Activated CD4-positive, CD25-positive, alpha-beta regulatory T cell treated with anti-CD3 and anti-CD28 coated beads, Interleukin-2, amount 50 U/mL, for 16 hours (primary cell): ENCODE data around the gene PRR5L.

ENCODE experiments used
- DNase-seq: peaks from one replicate; pipeline ENCODE4 v3.0.0-alpha.2; 2020; ENCODE audit warnings: low read depth, low spot score

Gene PRR5L

DNA sequence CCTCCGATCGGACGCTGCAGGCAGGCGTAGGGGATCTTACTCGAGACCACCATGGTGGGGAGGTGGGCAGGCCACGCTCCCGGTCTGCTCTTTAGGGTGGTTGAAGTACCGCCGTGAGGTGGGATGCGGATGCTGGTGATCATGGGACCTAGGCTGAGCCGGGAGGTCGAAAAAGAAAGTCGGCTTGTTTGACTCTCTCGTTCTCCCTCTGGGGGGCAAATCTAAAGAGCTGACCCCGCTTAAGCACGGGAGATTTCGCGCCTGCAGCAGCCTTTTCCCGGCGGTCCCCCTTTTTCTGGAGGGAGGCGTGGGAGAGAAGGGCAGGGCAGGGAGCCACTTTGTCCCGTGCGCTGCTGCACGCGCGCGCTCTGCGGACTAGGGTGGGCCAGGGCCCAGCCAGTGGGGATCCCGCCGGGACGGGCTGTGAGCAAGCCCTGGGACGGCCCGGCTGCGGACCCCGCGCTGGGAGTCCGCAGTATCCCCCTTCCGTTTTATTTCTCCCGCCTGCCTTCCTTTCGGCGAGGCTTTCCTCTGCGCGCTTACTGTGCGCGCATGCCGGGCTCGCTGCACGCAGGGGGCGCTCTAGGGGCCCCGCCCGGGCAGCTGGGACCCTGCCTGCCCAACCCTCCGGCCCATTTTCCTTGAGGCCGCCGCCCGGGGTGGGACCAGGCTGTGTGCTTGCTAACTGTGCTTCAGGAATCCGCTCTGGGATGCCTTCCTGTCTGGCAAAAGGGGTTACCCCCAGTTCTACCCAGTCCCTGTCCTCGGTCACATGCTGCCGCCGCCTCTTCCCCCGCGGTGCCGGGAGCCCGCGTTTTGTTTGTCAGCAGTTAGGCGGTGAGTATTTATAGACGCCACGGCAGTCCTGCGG, 81.0 kb downstream of the PRR5L start:
- no peak for DNase-seq

DNA sequence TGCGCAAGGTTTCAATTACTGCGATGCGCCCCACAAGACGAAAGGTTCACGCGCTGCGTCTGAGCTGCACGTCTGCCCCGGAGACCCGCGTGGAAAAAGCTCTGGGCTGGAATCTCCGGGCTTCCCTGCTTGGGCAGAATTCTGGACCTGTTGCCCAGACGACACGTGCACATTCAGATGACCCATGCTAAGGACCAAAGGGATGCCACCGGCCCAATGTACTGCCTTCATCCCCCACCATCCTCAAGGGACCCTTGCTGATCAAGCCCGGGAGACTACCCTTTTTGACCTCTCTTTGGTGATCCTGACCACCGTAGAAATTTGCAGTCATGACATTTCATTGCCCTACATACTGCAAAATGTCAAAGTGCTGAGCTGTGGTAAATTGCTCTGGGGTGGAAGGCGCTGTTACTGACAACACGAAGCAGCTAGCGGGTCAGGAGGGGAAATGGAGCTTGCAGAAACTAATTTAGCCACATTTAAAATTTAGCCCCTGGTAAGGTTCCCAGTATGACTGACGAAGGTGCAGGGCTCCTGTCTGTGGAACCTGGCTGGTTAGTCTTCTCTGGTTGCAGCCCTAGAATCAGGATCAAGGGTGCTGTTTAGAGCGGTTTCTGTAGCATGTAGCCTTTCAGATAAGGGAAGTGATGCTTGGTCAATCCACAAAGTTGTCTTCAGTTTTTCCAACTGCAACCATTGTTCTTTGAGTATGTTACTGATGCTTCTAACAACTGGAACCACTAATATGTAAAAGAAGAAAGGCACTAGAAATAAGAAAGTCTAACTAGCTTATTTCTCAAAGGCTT, 81.9 kb downstream of the PRR5L start:
- DNase-seq, result no peak

DNA sequence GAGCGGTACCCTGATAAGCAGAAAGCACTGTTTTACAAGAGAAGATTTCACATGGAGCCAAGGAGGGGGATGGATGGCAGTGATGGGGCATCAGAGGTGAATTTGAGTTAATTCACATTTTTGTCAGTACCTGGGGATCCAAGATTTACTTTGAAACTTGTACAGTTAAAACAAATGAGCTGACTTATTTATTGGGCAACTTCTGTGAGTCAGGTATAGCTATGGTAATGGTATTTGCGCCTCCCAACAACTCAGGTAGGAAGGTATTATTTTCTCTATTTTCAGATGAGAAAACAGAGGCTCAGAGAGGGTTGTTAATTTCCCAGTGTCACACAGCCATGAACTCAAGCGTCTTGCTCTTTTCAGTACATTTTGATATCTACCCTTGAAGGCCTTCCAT, 83.6 kb downstream of the PRR5L start:
- DNase-seq, result no peak

DNA sequence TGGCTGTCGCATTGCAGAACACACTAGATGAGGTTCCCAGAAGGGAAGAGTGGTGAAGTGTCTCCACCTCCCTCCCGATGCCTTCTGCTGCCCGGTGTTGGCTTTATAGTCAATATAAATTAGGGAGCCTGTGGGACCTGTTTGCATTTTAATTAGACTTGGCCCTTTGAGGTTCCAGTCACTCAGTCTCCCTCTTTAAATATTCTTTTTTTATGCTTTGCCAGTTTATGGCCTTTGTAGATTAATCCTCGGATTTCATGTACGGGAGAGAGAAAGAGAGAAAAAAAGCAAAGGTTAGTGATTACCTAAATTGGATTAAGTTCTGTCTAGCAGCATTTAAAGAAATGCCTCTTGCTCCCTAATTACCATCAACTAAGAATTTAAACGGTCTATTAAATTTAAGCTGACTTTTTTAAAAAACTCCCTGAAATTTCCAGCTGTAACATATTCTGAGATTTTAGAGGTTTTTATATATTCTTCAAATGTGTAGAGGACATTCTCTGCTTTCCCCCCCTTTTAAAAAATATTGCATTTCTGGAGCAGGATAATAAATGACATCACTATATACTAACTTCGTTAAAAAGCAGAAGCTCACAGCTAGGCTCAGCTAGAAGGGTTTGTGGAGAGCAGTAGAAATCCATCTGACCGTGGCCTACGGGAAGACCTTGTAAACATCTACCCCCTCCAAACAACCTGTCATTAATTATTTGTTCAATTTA, 84.4 kb downstream of the PRR5L start:
- DNase-seq, result no peak

DNA sequence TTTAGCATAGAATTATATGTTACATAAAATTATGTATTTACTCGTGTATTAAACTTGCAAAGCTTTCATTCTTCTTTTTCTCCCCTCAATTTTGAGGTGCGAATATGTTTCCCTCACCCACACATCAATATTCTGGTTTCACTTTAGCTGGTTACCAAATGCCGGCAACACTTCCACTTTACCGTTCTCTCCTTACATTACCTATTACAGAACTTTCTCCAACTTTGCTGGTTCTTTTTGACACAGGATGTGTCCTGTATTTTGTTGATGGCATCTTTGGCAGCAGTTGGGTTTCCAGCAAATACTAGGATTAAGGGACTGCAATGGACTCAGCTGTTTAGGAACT, 84.9 kb downstream of the PRR5L start:
- DNase-seq, result no peak

DNA sequence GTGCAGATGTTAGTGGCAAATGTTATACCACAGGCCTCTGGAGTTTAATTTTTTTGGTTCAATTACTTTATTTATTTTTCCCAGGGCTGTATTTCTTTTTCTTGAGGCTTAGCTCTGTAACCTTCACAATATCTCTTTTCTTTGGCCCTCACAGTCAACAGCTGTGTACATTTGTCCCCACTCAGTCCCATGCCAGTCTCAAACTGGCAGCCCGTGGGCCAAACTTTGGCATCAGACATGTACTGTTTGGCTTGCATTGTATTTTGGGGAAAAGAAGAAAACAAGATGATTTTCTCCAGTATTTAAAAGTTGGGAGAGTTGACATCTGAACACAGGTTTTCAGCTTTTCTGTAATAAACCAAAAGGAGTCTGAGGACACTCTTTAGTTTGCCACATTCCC, 87.1 kb downstream of the PRR5L start:
- DNase-seq, result no peak

DNA sequence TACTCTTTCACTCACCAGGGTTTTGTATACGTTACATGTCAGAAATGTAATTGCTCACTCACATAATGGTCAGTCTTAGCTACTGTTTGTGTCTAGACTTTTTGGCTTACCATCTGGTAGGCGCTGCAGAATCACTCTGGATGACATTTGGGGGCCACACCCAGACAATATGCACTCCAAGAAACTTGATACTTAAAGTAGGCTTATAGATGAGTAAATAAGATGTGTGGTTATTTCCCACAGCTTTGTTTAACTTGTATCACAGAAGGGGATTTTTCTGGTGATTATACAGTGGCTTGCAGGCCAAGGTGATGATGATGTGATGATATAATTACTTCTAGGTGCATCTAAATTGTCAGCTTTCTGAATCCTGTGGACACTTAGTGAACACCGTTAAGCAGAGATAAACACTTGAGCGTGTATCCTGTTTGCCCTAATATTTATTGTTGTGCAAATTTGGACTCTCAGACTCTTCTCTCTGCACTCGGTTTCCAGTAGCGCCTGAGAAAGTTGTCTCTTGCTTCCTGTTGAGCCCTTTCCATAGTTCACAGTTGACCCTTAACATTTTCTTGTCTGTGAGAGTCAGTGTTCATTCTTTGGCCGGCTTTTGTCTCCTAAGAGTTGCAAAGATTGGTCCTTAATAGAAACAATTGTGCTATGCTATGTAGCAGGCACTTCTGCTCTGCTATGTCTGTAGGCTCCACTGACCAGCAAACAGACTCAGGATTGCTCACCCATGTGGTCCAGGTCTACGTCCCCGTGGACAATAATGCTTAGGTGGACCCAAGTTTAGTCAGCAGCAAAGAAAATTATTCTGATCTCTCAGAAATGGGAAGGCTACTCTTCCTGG, 89.3 kb downstream of the PRR5L start:
- no peak for DNase-seq

DNA sequence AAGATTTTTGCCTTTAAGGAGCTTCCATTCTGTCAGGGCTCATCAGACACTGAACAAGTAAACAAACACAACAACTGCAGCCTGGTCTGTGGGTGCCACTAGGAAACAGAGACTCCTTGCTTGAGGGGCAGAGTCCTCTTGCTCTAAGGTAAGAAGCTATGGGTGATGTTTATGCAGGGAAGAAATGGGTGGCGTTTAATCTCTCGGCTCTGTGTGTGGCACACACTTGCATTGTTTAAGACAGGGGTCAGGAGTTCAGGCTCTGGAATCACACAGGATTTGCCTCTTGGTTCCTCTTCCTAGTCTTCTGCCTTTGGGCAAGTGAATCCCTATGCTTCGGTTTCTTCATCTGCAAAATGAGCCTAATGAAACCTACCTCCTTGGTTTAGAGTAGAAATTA, 90.3 kb downstream of the PRR5L start:
- DNase-seq, result no peak

DNA sequence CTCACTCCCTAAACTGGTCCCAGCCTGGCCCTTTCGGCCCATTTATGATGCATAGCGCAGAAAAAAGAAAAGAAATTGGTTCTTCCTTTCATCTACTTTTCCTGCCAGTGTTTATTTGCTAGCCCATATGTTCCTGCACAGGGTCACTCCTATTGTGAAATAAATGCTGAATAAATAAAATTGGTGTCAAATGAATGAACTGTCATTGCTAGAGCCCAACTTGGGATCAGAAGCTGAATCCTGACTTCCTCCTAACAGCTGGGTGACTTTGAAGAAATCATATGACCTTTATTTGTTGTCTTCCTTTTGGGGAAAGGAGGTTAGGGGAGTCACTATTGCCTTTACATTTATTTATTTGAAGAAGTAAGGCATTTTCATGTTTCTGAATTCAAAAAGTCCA, 92.0 kb downstream of the PRR5L start:
- no peak for DNase-seq

DNA sequence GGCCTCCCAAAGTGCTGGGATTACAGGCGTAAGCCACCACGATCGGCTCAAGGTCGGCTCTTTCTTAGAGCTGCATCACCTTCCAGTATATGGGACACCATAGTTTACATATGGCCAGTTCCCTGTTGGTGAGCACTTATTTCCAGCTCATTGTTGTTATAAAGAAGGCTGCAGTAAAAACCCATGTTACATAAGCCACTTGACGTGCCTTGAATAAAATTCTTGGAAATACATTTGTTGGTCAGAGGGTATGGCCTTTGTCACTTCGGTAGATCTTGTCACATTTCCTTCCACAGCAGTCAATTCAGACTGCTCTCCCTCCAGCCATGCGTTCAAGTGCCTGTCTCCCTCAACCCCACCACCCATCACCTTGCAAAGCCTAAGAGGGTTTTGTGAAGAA, 92.9 kb downstream of the PRR5L start:
- DNase-seq, result no peak

DNA sequence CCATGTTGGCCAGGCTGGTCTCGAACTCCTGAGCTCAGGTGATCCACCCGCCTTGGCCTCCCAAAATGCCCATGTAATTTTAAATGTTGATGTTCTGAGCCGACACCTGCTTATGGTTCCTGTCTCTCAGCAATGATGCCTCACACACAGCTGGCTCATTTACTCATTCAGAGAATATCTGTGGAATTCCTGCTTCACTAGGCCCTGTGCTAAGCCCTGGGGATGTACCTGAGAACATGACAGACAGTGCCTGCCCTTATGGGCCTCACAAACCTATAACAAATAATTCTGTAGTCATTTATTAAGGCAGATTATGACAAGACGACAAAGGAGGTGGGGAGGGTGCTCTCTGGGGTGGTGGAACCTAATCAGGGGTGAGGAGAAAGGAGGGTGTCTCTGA, 93.7 kb downstream of the PRR5L start:
- DNase-seq, result no peak

DNA sequence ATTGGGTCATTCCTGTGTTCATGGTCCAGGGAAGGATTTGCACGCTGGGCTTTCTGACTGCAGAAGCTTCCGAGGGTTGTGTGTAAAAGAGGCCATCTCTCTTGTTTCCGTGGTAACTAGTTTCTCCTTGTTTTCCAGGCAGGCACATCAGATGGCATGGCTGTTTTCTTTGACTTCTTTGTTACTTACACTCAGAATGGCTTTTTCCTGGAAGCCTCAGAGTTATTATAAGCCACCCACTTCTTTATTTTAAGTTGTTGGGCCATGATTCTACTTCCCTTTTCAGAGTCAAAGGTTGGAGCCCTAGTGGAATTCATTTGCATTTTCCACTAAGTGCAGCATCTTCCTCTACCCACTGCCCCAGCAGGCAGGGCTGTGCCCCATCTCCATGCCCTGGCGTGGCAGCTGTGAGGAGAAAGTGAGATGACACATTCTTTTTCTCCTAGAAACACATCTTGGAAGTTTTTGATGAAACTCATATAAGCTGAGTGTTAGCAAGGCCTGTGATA, 94.9 kb downstream of the PRR5L start:
- DNase-seq, result no peak

DNA sequence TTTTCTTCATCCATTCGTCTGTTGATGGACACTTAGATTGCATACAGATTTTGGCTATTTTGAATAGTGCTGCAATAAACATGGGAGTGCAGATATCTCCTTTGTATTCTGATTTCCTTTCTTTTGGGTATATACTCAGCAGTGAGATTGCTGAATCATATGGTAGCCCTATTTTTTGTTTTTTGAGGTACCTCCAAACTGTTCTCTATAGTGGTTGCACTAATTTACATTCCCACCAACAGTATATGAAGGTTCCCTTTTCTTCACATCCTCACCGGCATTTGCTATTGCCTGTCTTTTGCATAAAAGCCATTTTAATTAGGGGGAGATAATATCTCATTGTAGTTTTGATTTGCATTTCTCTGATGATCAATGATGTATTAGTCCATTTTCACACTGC, 96.1 kb downstream of the PRR5L start:
- no peak for DNase-seq

DNA sequence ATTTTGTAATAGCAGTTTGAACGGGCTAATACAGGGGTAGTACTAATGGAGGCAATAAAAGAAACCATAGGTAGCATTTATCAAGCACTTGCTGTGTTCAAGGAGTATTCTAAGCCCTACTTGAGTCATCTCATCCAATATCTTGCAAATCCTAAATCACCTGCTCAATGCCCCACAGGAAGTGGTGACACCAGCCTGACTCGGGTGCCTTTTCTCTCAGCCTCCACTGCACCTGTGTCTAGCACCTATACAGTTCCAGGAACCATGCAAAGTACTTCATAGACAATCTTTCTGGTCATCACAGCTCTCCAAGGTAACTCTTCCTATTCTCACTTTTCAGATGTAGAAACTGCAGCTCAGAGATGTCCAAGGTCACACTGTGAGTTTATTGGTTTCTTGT, 98.0 kb downstream of the PRR5L start:
- DNase-seq, result no peak

DNA sequence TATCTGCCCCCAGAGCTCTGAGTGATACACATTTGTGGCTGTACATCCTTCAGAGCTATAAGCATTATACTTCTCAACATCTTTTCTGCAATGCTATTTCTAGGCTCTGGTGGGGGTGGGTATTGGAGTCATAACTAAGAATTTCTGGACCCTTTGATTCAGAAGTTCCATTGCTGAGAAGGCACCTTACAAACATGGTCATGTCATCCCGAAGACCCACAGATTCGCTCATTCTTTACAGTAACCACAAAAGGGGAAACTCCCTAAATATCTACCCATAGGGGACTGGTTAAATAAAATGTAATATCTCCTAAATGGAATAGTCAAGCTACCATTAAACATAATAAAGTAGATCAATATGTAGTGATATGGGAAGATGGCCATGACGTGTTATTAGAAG, 98.8 kb downstream of the PRR5L start:
- DNase-seq, result no peak

DNA sequence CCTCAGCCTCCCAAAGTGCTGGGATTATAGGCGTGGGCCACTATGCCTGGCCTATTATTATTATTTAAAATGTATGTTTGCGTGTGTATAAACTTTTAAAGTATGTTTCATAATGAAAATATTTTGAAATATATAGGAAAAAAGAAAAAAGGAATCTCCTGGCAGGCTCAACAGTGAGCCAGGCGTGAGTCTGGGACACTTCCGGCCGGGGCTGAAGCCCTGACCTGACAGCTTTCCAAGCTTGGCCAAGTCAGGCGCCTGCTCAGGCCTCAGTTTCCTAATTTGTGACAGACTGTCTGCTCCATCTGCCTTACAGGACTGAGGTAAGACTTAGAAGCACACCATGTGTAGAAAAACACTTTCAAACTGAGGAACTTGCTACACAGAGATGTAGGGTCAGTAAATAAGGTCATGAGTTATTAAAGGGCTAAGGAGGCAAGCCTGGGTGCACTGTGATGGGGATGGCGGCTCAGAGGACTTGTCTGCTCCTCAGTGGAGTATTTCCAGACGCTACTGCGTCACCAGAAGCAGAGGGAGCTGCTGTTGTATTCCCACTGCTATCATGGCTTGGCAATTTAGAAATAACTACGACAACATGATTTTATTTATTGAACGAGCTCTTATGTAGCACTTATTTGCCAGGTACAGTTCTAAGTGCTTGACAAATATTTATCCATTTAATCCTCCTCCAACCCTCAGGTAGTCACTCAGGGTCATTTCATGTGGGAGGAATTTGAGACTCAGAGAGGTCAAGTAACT, 100.1 kb downstream of the PRR5L start:
- DNase-seq, result no peak

DNA sequence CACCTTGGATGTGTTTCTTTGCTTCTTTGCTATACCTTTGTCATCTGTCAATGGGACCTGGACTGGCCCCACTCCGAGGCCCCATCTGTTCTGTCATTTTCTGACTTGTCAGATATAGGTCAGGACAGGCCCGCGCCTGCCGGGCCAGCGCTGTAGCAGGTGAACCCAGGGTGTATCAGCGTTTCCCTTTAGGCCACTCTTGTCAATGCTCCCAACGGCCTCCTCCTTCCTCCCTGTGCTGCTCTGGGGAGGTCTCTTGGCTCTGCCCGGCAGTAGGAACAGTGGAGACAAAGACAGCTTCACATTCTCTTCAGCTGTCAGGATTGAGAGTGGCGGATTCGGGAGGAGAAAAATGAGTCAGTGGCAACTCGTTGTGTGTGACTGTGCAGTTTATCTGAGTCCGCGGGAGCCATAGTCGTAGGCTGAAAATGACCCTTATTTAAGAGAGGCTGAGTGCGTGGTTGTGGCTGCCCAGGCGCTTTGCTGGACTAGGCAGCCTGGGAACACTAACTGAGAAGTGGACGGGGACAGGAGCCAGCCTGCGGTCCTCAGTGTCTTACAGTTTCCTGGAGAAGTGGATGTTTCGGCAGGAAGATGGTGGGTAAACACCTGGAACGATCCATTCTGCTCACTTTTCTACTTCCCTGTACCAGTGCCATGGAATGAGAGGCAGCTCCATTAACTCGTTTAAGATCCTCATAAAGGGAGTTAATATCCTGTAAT, 102.3 kb downstream of the PRR5L start:
- no peak for DNase-seq

DNA sequence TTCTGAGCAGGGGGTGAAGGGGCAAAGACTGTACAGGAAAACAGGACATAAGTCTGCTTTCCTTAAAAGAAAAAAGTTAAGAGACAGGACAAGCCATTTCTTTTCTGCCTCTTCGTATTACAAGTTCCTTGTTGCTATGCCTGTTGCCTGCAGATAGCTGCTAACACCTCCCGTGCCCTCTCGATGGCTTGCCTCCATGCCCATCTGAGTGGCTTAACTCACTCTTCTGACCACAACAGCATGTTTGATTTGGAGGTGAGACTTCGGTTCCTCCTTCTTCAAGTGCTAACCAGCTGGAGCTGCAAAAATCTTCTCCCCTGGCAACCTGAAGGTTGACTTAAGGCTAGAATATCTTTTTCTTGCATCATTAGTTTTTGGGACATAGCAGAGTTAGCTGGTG, 103.1 kb downstream of the PRR5L start:
- no peak for DNase-seq

DNA sequence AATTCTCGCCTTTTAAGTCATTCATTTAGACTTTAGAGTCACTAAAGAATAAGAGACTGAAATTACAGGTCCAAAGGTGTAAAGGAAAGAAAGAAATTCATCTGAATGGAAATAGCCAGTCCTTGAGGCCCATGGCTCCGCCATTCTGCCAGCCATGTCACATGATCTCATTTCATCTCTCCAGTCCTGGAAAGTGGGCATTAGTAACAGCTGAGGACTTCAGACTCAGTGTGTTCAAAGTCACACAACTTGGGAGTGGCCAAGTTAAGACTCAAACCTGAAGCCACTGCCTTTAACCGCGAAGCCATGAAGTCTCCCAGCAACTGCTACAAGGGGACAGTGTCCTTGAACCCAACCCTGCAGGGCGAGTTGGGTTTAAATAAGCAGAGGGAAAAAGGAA, 103.7 kb downstream of the PRR5L start:
- DNase-seq, result no peak
